Liver (tissue), 9 donors: ENCODE results near the gene IPO9. TPM values are rescaled to one million over a fixed set of nuclear protein-coding genes. Genes with fewer than 3 reads are reported as not detected.

ENCODE experiments used
- DNase-seq: peaks from one replicate; pipeline ENCODE4 v3.0.0-alpha.2; 2017; ENCODE audit warnings: low spot score
- H3K27ac ChIP-seq, 2 donors: one replicate each; pipeline ENCODE4 v1.7.0; 2013; ENCODE audit warnings: inconsistent platforms in 2 of 2, low read length in 2 of 2, control low read depth in 1 of 2, low read depth in 1 of 2, mild to moderate bottlenecking in 1 of 2
- H3K27me3 ChIP-seq, 4 donors: one replicate each; pipeline versions ENCODE4 v1.6.1 to v1.7.0; 2013; ENCODE audit warnings: low read length in 3 of 4, inconsistent platforms in 1 of 4, mild to moderate bottlenecking in 1 of 4, moderate library complexity in 1 of 4; ENCODE audit not compliant: control insufficient read depth in 4 of 4, insufficient read depth in 4 of 4
- H3K36me3 ChIP-seq, 4 donors: one replicate each; pipeline versions ENCODE4 v1.6.1 to v1.7.0; 2013; ENCODE audit warnings: low read length in 3 of 4, mild to moderate bottlenecking in 3 of 4, low read depth in 1 of 4, moderate library complexity in 1 of 4; ENCODE audit not compliant: control insufficient read depth in 4 of 4, insufficient read depth in 3 of 4
- H3K4me1 ChIP-seq, 4 donors: one replicate each; pipeline versions ENCODE4 v1.6.1 to v1.7.0; 2013; ENCODE audit warnings: low read length in 3 of 4, mild to moderate bottlenecking in 3 of 4, moderate library complexity in 1 of 4; ENCODE audit not compliant: control insufficient read depth in 4 of 4, insufficient read depth in 4 of 4
- H3K4me3 ChIP-seq, 3 donors: one replicate each; pipeline versions ENCODE4 v1.6.1 to v1.7.0; 2013; ENCODE audit warnings: low read length in 3 of 3, control low read depth in 1 of 3, low read depth in 1 of 3, mild to moderate bottlenecking in 1 of 3
- H3K9ac ChIP-seq, 2 donors: one replicate each; pipeline ENCODE4 v1.7.0; 2013; ENCODE audit warnings: low read length in 2 of 2, mild to moderate bottlenecking in 2 of 2, moderate library complexity in 2 of 2, control low read depth in 1 of 2, low read depth in 1 of 2
- H3K9me3 ChIP-seq, 4 donors: one replicate each; pipeline versions ENCODE4 v1.6.1 to v1.7.0; 2013; ENCODE audit warnings: low read length in 3 of 4; ENCODE audit not compliant: control insufficient read depth in 4 of 4
- EGR1 ChIP-seq, 2 donors: IDR thresholded peaks; 2 replicates each; pipeline ENCODE4 v1.6.1; 2016 to 2018; ENCODE audit warnings: antibody characterized with exemption in 2 of 2, low read depth in 2 of 2
- FOXA1 ChIP-seq: IDR thresholded peaks from 2 replicates; pipeline ENCODE4 v1.6.1; 2016; ENCODE audit warnings: antibody characterized with exemption
- FOXA2 ChIP-seq: IDR thresholded peaks from 2 replicates; pipeline ENCODE4 v1.6.1; 2016; ENCODE audit warnings: antibody characterized with exemption
- GABPA ChIP-seq, 2 donors: IDR thresholded peaks in 1 of 2; conservative IDR thresholded peaks in 1 of 2; 2 replicates each; pipeline ENCODE4 v1.6.1; 2016; ENCODE audit warnings: antibody characterized with exemption in 2 of 2, mild to moderate bottlenecking in 1 of 2, moderate library complexity in 1 of 2
- HNF4A ChIP-seq, 2 donors: conservative IDR thresholded peaks; 2 replicates each; pipeline ENCODE4 v1.6.1; 2016; ENCODE audit warnings: antibody characterized with exemption in 2 of 2, mild to moderate bottlenecking in 2 of 2
- HNF4G ChIP-seq: IDR thresholded peaks from 2 replicates; pipeline ENCODE4 v1.6.1; 2016; ENCODE audit warnings: antibody characterized with exemption
- JUND ChIP-seq, 2 donors: IDR thresholded peaks; 2 replicates each; pipeline ENCODE4 v1.6.1; 2016; ENCODE audit warnings: antibody characterized with exemption in 2 of 2
- NR2F2 ChIP-seq: IDR thresholded peaks from 2 replicates; pipeline ENCODE4 v1.6.1; 2016; ENCODE audit warnings: antibody characterized with exemption
- RAD21 ChIP-seq, 2 donors: IDR thresholded peaks; 2 replicates each; pipeline ENCODE4 v1.6.1; 2016; ENCODE audit warnings: antibody characterized with exemption in 2 of 2, mild to moderate bottlenecking in 2 of 2
- RXRA ChIP-seq, 2 donors: IDR thresholded peaks; 2 replicates each; pipeline ENCODE4 v1.6.1; 2017 to 2018; ENCODE audit warnings: antibody characterized with exemption in 2 of 2, mild to moderate bottlenecking in 1 of 2
- TAF1 ChIP-seq: conservative IDR thresholded peaks from 2 replicates; pipeline ENCODE4 v1.6.1; 2016; ENCODE audit warnings: antibody characterized with exemption, mild to moderate bottlenecking
- YY1 ChIP-seq: IDR thresholded peaks from 2 replicates; pipeline ENCODE4 v1.6.1; 2016; ENCODE audit warnings: antibody characterized with exemption, mild to moderate bottlenecking
- WGBS: extraction: QIAGEN DNeasy Blood & Tissue Kit; methylation state at CpG from one replicate; pipeline ENCODE4 v1.1.7; 2013; 5-methylcytosine and 5-hydroxymethylcytosine counted together
- polyA plus RNA-seq, 2 donors: library from polyadenylated mRNA; stranded (reverse) in 1 of 2; unstranded in 1 of 2; fragments of 200-250 nt in 1 of 2; fragments of >200 nt in 1 of 2; fragmentation: Nextera tagmentation in 1 of 2; extraction: Ambion mirVana in 1 of 2; gene quantifications; one replicate each; pipeline versions ENCODE4 v1.2.1 to v1.2.3, GENCODE V29; 2013 to 2015
- total RNA-seq, 2 donors: library from RNA; depleted of rRNA; stranded (reverse); fragments of >200 nt; gene quantifications; one replicate each; pipeline ENCODE4 v1.2.3, GENCODE V29; 2014
- TF ChIP-seq, protein P1 (sequence below): IDR thresholded peaks from 2 replicates; pipeline ENCODE4 v1.6.1; 2016; ENCODE audit warnings: antibody characterized with exemption
- TF ChIP-seq, protein P2 (sequence below): IDR thresholded peaks from 2 replicates; pipeline ENCODE4 v1.6.1; 2016; ENCODE audit warnings: antibody characterized with exemption, mild to moderate bottlenecking
- TF ChIP-seq, protein P3 (sequence below): IDR thresholded peaks from 2 replicates; pipeline ENCODE4 v1.6.1; 2016; ENCODE audit warnings: antibody characterized with exemption
- TF ChIP-seq, protein P4 (sequence below): IDR thresholded peaks from 2 replicates; pipeline ENCODE4 v1.6.1; 2016; ENCODE audit warnings: antibody characterized with exemption
- donor health status: healthy.
- donor health status: healthy.
- donor health status: healthy.
- donor health status: healthy.
- donor health status: healthy.

IPO9 gene
- total and polyA plus RNA-seq, 4 donors = 6.6 to 22.1 (median 13.6) TPM

DNA sequence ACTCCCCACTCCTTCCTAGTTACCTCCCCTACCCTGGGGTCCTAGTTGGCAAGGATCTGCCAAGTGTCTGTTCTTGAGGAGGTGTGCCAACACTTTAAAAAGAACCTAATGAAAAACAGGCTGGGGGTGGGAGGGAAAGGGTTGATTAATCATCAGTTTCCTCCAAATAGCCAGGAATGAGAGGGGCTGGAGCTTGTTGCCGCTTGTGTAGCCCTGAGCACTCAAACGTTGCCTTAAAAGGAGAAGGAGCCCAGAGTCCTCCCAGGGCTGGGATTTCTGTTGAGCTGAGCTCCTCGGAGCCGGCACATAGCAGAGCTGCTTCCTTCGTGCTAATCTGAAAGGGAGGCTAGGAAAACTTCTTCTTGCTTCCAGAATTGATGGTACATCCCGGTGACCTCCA lies 75.6 kb downstream of the IPO9 start:
- no peak for DNase-seq
- H3K27ac ChIP-seq = no peak overlapping the region

DNA sequence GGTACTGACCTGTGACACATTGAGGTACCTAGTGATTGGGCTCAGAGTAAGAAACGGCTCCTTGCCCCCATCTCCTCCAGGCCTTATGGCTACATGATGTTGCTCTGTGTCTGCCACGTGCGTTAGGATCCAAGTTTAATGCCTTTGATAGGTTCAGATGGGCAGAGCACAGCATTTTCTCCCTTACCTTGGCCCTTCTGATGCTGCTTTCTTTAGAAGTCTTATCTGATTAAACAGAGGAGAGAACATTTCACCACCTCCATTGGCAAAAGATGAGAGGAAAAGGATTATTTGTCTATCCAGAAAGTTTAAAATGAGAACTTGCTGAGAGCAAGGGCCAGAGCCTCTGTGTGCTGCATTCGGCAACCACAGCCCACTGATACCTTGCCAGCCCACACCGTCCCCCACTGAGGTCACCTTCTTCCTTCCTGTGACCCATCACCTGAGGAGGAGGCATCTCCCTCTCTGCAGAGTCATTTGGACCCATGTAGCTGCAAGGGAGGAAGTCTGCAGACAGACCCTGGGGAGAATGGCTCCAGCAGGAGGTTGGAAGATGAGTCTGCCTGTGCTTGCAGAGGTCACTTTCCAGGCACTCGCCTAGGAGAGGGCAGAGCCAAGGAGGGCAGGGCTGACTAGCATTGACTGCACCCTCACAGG lies 76.4 kb downstream of the IPO9 start:
- Histone ChIP-seq H3K4me3 (no peak overlapping the region), H3K4me1 (peaks cover 0 to 16% (median 5%) of the 10 kb centered on the region in 4 donors), H3K36me3 (no peaks in the 10 kb centered on the region), H3K27me3 (no peaks in the 10 kb centered on the region), H3K9me3 (no peaks in the 10 kb centered on the region), H3K9ac (no peak overlapping the region), H3K27ac (no peak overlapping the region)
- DNase-seq = no peak
- 37% methylated on average over 6 of the region's 6 CpGs for WGBS
- TF ChIP-seq RAD21 (IDR thresholded peaks at IDR 0.05) (no peak), GABPA (IDR thresholded peaks at IDR 0.05 in 1 of 2, conservative IDR thresholded peaks at IDR 0.05 in 1 of 2) (no peak), TAF1 (no peak), JUND (IDR thresholded peaks at IDR 0.05) (peak in 1 of 2 donors; percentile 29), EGR1 (IDR thresholded peaks at IDR 0.05; ENCODE audit: low read depth in 2 of 2) (peak in 1 of 2 donors; percentile 13), RXRA (IDR thresholded peaks at IDR 0.05) (peak; percentile 80), FOXA2 (no peak), NR2F2 (no peak)
- TF ChIP-seq, protein P1, sequence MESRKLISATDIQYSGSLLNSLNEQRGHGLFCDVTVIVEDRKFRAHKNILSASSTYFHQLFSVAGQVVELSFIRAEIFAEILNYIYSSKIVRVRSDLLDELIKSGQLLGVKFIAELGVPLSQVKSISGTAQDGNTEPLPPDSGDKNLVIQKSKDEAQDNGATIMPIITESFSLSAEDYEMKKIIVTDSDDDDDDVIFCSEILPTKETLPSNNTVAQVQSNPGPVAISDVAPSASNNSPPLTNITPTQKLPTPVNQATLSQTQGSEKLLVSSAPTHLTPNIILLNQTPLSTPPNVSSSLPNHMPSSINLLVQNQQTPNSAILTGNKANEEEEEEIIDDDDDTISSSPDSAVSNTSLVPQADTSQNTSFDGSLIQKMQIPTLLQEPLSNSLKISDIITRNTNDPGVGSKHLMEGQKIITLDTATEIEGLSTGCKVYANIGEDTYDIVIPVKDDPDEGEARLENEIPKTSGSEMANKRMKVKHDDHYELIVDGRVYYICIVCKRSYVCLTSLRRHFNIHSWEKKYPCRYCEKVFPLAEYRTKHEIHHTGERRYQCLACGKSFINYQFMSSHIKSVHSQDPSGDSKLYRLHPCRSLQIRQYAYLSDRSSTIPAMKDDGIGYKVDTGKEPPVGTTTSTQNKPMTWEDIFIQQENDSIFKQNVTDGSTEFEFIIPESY = no peak
- TF ChIP-seq, protein P2, sequence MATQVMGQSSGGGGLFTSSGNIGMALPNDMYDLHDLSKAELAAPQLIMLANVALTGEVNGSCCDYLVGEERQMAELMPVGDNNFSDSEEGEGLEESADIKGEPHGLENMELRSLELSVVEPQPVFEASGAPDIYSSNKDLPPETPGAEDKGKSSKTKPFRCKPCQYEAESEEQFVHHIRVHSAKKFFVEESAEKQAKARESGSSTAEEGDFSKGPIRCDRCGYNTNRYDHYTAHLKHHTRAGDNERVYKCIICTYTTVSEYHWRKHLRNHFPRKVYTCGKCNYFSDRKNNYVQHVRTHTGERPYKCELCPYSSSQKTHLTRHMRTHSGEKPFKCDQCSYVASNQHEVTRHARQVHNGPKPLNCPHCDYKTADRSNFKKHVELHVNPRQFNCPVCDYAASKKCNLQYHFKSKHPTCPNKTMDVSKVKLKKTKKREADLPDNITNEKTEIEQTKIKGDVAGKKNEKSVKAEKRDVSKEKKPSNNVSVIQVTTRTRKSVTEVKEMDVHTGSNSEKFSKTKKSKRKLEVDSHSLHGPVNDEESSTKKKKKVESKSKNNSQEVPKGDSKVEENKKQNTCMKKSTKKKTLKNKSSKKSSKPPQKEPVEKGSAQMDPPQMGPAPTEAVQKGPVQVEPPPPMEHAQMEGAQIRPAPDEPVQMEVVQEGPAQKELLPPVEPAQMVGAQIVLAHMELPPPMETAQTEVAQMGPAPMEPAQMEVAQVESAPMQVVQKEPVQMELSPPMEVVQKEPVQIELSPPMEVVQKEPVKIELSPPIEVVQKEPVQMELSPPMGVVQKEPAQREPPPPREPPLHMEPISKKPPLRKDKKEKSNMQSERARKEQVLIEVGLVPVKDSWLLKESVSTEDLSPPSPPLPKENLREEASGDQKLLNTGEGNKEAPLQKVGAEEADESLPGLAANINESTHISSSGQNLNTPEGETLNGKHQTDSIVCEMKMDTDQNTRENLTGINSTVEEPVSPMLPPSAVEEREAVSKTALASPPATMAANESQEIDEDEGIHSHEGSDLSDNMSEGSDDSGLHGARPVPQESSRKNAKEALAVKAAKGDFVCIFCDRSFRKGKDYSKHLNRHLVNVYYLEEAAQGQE = no peak
- TF ChIP-seq, protein P3, sequence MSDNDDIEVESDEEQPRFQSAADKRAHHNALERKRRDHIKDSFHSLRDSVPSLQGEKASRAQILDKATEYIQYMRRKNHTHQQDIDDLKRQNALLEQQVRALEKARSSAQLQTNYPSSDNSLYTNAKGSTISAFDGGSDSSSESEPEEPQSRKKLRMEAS = peak; percentile 40

More for the DNA sequence above, 75.6 kb downstream of the IPO9 start:
- Histone ChIP-seq H3K36me3 (no peaks in the 10 kb centered on the region), H3K4me3 (no peak overlapping the region), H3K27me3 (no peaks in the 10 kb centered on the region), H3K4me1 (peaks cover 0 to 16% (median 5%) of the 10 kb centered on the region in 4 donors), H3K9me3 (no peaks in the 10 kb centered on the region), H3K9ac (no peak overlapping the region)
- WGBS = 77% methylated on average over 6 of the region's 6 CpGs
- TF ChIP-seq, protein P3 = no peak
- TF ChIP-seq TAF1 (no peak), JUND (IDR thresholded peaks at IDR 0.05) (no peak), YY1 (no peak), HNF4G (no peak), FOXA1 (no peak), FOXA2 (no peak), HNF4A (conservative IDR thresholded peaks at IDR 0.05) (no peak), RAD21 (IDR thresholded peaks at IDR 0.05) (no peak), RXRA (IDR thresholded peaks at IDR 0.05) (no peak), EGR1 (IDR thresholded peaks at IDR 0.05; ENCODE audit: low read depth in 2 of 2) (no peak)
- TF ChIP-seq, protein P1 = no peak
- TF ChIP-seq, protein P2 = no peak
- TF ChIP-seq, protein P4, sequence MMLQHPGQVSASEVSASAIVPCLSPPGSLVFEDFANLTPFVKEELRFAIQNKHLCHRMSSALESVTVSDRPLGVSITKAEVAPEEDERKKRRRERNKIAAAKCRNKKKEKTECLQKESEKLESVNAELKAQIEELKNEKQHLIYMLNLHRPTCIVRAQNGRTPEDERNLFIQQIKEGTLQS = no peak
